GM23338 (cell line): Measurements from ENCODE around the gene EHD2.

ENCODE experiments used
- CREB1 ChIP-seq: fragments of 250-450 bp; sonication (Bioruptor Pico); IDR thresholded peaks from 2 replicates; pipeline ENCODE4 v1.5.0; 2020; ENCODE audit warnings: low read depth, mild to moderate bottlenecking, moderate library complexity
- EZH2 ChIP-seq: fragments of 200-600 bp; sonication (generic); IDR thresholded peaks from one replicate; pipeline ENCODE4 v1.8.0; 2017; ENCODE audit warnings: antibody characterized with exemption, mild to moderate bottlenecking, low read depth; ENCODE audit not compliant: unreplicated experiment
- EZH2phosphoT487 ChIP-seq: fragments of 200-600 bp; sonication (generic); IDR thresholded peaks from one replicate; pipeline ENCODE4 v1.8.1; 2018; ENCODE audit warnings: antibody characterized with exemption; ENCODE audit not compliant: unreplicated experiment
- JUNB ChIP-seq: IDR thresholded peaks from one replicate; pipeline ENCODE4 v1.6.1; 2016; ENCODE audit warnings: antibody characterized with exemption; ENCODE audit not compliant: unreplicated experiment
- POLR2AphosphoS5 ChIP-seq: IDR thresholded peaks from 2 replicates; pipeline ENCODE4 v1.6.1; 2016; ENCODE audit warnings: antibody characterized with exemption, low read depth
- TF ChIP-seq, protein P1 (sequence below), 2 experiments: fragments of 200-600 bp in 1 of 2; sonication (generic) in 1 of 2; conservative IDR thresholded peaks; 2 replicates each; pipeline versions ENCODE4 v1.5.1 to v1.6.1; 2016 to 2017; ENCODE audit warnings: antibody characterized with exemption in 2 of 2, low read depth in 2 of 2, mild to moderate bottlenecking in 2 of 2, moderate library complexity in 1 of 2
- TF ChIP-seq, protein P2 (sequence below): IDR thresholded peaks from 2 replicates; pipeline ENCODE4 v1.6.1; 2016; ENCODE audit warnings: antibody characterized with exemption
- TF ChIP-seq, protein P3 (sequence below): fragments of 250-450 bp; sonication (Bioruptor Pico); IDR thresholded peaks from 2 replicates; pipeline ENCODE4 v1.5.0; 2020; ENCODE audit warnings: mild to moderate bottlenecking, moderate library complexity
- TF ChIP-seq, protein P4 (sequence below): IDR thresholded peaks from one replicate; pipeline ENCODE4 v1.6.1; 2018; ENCODE audit warnings: antibody characterized with exemption; ENCODE audit not compliant: unreplicated experiment

DNA sequence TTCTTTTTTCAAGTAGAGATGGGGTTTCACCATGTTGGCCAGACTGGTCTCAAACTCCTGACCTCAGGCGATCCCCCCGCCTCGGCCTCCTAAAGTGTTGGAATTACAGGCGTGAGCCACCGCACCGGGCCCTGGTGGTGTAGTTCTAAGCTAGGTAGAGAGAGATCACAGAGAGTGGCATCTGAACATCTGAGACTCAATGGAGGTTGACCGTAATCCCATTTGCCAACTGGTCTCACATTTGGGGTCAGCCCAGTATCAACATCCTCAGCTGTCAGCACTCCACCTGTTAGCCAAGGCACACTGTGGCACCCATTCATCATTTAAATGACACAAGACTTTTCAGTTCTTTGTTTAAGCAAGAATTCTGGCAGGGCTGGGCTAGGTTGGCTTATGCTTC, 73.3 kb downstream of the EHD2 start:
- TF ChIP-seq, protein P1, sequence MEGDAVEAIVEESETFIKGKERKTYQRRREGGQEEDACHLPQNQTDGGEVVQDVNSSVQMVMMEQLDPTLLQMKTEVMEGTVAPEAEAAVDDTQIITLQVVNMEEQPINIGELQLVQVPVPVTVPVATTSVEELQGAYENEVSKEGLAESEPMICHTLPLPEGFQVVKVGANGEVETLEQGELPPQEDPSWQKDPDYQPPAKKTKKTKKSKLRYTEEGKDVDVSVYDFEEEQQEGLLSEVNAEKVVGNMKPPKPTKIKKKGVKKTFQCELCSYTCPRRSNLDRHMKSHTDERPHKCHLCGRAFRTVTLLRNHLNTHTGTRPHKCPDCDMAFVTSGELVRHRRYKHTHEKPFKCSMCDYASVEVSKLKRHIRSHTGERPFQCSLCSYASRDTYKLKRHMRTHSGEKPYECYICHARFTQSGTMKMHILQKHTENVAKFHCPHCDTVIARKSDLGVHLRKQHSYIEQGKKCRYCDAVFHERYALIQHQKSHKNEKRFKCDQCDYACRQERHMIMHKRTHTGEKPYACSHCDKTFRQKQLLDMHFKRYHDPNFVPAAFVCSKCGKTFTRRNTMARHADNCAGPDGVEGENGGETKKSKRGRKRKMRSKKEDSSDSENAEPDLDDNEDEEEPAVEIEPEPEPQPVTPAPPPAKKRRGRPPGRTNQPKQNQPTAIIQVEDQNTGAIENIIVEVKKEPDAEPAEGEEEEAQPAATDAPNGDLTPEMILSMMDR (conservative IDR thresholded peaks at IDR 0.05; ENCODE audit: low read depth in 2 of 2), result no peak
- no peak for TF ChIP-seq EZH2
- no peak for TF ChIP-seq CREB1 (CRISPR knock-in tag)
- TF ChIP-seq, protein P2, sequence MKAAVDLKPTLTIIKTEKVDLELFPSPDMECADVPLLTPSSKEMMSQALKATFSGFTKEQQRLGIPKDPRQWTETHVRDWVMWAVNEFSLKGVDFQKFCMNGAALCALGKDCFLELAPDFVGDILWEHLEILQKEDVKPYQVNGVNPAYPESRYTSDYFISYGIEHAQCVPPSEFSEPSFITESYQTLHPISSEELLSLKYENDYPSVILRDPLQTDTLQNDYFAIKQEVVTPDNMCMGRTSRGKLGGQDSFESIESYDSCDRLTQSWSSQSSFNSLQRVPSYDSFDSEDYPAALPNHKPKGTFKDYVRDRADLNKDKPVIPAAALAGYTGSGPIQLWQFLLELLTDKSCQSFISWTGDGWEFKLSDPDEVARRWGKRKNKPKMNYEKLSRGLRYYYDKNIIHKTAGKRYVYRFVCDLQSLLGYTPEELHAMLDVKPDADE, result no peak
- no peak for TF ChIP-seq JUNB
- no peak for TF ChIP-seq POLR2AphosphoS5
- no peak for TF ChIP-seq EZH2phosphoT487
- TF ChIP-seq, protein P3, sequence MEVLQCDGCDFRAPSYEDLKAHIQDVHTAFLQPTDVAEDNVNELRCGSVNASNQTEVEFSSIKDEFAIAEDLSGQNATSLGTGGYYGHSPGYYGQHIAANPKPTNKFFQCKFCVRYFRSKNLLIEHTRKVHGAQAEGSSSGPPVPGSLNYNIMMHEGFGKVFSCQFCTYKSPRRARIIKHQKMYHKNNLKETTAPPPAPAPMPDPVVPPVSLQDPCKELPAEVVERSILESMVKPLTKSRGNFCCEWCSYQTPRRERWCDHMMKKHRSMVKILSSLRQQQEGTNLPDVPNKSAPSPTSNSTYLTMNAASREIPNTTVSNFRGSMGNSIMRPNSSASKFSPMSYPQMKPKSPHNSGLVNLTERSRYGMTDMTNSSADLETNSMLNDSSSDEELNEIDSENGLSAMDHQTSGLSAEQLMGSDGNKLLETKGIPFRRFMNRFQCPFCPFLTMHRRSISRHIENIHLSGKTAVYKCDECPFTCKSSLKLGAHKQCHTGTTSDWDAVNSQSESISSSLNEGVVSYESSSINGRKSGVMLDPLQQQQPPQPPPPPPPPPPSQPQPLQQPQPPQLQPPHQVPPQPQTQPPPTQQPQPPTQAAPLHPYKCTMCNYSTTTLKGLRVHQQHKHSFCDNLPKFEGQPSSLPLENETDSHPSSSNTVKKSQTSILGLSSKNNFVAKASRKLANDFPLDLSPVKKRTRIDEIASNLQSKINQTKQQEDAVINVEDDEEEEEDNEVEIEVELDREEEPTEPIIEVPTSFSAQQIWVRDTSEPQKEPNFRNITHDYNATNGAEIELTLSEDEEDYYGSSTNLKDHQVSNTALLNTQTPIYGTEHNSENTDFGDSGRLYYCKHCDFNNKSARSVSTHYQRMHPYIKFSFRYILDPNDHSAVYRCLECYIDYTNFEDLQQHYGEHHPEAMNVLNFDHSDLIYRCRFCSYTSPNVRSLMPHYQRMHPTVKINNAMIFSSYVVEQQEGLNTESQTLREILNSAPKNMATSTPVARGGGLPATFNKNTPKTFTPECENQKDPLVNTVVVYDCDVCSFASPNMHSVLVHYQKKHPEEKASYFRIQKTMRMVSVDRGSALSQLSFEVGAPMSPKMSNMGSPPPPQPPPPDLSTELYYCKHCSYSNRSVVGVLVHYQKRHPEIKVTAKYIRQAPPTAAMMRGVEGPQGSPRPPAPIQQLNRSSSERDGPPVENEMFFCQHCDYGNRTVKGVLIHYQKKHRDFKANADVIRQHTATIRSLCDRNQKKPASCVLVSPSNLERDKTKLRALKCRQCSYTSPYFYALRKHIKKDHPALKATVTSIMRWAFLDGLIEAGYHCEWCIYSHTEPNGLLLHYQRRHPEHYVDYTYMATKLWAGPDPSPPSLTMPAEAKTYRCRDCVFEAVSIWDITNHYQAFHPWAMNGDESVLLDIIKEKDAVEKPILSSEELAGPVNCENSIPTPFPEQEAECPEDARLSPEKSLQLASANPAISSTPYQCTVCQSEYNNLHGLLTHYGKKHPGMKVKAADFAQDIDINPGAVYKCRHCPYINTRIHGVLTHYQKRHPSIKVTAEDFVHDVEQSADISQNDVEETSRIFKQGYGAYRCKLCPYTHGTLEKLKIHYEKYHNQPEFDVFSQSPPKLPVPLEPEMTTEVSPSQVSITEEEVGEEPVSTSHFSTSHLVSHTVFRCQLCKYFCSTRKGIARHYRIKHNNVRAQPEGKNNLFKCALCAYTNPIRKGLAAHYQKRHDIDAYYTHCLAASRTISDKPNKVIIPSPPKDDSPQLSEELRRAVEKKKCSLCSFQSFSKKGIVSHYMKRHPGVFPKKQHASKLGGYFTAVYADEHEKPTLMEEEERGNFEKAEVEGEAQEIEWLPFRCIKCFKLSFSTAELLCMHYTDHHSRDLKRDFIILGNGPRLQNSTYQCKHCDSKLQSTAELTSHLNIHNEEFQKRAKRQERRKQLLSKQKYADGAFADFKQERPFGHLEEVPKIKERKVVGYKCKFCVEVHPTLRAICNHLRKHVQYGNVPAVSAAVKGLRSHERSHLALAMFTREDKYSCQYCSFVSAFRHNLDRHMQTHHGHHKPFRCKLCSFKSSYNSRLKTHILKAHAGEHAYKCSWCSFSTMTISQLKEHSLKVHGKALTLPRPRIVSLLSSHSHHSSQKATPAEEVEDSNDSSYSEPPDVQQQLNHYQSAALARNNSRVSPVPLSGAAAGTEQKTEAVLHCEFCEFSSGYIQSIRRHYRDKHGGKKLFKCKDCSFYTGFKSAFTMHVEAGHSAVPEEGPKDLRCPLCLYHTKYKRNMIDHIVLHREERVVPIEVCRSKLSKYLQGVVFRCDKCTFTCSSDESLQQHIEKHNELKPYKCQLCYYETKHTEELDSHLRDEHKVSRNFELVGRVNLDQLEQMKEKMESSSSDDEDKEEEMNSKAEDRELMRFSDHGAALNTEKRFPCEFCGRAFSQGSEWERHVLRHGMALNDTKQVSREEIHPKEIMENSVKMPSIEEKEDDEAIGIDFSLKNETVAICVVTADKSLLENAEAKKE (CRISPR knock-in tag), result no peak
- TF ChIP-seq, protein P4, sequence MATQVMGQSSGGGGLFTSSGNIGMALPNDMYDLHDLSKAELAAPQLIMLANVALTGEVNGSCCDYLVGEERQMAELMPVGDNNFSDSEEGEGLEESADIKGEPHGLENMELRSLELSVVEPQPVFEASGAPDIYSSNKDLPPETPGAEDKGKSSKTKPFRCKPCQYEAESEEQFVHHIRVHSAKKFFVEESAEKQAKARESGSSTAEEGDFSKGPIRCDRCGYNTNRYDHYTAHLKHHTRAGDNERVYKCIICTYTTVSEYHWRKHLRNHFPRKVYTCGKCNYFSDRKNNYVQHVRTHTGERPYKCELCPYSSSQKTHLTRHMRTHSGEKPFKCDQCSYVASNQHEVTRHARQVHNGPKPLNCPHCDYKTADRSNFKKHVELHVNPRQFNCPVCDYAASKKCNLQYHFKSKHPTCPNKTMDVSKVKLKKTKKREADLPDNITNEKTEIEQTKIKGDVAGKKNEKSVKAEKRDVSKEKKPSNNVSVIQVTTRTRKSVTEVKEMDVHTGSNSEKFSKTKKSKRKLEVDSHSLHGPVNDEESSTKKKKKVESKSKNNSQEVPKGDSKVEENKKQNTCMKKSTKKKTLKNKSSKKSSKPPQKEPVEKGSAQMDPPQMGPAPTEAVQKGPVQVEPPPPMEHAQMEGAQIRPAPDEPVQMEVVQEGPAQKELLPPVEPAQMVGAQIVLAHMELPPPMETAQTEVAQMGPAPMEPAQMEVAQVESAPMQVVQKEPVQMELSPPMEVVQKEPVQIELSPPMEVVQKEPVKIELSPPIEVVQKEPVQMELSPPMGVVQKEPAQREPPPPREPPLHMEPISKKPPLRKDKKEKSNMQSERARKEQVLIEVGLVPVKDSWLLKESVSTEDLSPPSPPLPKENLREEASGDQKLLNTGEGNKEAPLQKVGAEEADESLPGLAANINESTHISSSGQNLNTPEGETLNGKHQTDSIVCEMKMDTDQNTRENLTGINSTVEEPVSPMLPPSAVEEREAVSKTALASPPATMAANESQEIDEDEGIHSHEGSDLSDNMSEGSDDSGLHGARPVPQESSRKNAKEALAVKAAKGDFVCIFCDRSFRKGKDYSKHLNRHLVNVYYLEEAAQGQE, result no peak
